SK-N-SH (cell line): ENCODE measurements around the gene LRRC32. TPM values are rescaled to one million over a fixed set of nuclear protein-coding genes. Genes with fewer than 3 reads are reported as not detected.
A peak's percentile ranks its signal among the peaks of the same experiment; 100 is the strongest.
"Not testable (repeated sequence)": the region's sequence is repeated elsewhere in the genome, so short reads cannot be mapped to it uniquely, and the experiment has no call there.

ENCODE experiments used
- CTCF ChIA-PET: fragments of 300-600, 350-600 bp; formaldehyde crosslinking; extraction: SDS; loops from one replicate; lab custom pipeline; 2021; lab: Yijun Ruan, JAX
- POLR2A ChIA-PET: fragments of 350-600 bp; sonication (Branson Sonifier 250); formaldehyde crosslinking; extraction: SDS; loops from one replicate; lab custom pipeline; 2020; ENCODE audit warnings: antibody characterized with exemption, inconsistent platforms; lab: Yijun Ruan, JAX
- DNase-seq: peaks from one replicate; pipeline ENCODE4 v3.0.0; 2012
- H2AFZ ChIP-seq: fragments of 200-600 bp; sonication (generic); 2 replicates; pipeline ENCODE4 v1.8.1; 2016; ENCODE audit warnings: antibody characterized with exemption, mild to moderate bottlenecking, low read depth
- H3F3A ChIP-seq: fragments of 200-600 bp; sonication (generic); replicated peaks from 2 replicates; pipeline ENCODE3; 2016; ENCODE audit warnings: antibody characterized with exemption, mild to moderate bottlenecking; ENCODE audit not compliant: insufficient read depth
- H3K27ac ChIP-seq, 2 experiments: fragments of 200-500 bp in 1 of 2; fragments of 200-600 bp in 1 of 2; sonication (Bioruptor generic) in 1 of 2; sonication (generic), shearing (Covaris generic) in 1 of 2; 2 replicates each; pipeline versions ENCODE4 v1.5.1 to v1.6.1; 2014 to 2016; ENCODE audit warnings: low read depth in 2 of 2, inconsistent platforms in 1 of 2, low read length in 1 of 2, mild to moderate bottlenecking in 1 of 2, mixed read lengths in 1 of 2
- H3K27me3 ChIP-seq: fragments of 200-600 bp; sonication (generic), shearing (Covaris generic); 2 replicates; pipeline ENCODE4 v1.6.1; 2016; ENCODE audit warnings: mixed run types; ENCODE audit not compliant: insufficient read depth
- H3K36me3 ChIP-seq, 2 experiments: fragments of 200-500 bp in 1 of 2; fragments of 200-600 bp in 1 of 2; sonication (Bioruptor generic) in 1 of 2; sonication (generic) in 1 of 2; replicated peaks in 1 of 2; 2 replicates each; pipeline versions ENCODE3 to v1.5.1; 2014 to 2016; ENCODE audit warnings: low read length in 1 of 2, mild to moderate bottlenecking in 1 of 2; ENCODE audit not compliant: insufficient read depth in 2 of 2, control insufficient read depth in 1 of 2
- H3K4me1 ChIP-seq, 2 experiments: fragments of 200-500 bp in 1 of 2; fragments of 200-600 bp in 1 of 2; sonication (Bioruptor generic) in 1 of 2; sonication (generic), shearing (Covaris generic) in 1 of 2; 2 replicates each; pipeline versions ENCODE4 v1.5.1 to v1.6.1; 2014 to 2016; ENCODE audit warnings: low read depth in 1 of 2, low read length in 1 of 2, mixed run types in 1 of 2; ENCODE audit not compliant: insufficient read depth in 2 of 2, control insufficient read depth in 1 of 2
- H3K4me2 ChIP-seq: fragments of 200-600 bp; sonication (generic), shearing (Covaris generic); 2 replicates; pipeline ENCODE4 v1.6.1; 2017; ENCODE audit warnings: mixed run types
- H3K4me3 ChIP-seq, 2 experiments: fragments of 200-500 bp in 1 of 2; fragments of 200-600 bp in 1 of 2; sonication (Bioruptor generic) in 1 of 2; sonication (generic), shearing (Covaris generic) in 1 of 2; 2 replicates each; pipeline versions ENCODE4 v1.5.1 to v1.8.1; 2014 to 2016; ENCODE audit warnings: low read depth in 2 of 2, inconsistent platforms in 1 of 2, low read length in 1 of 2, mild to moderate bottlenecking in 1 of 2, mixed read lengths in 1 of 2, moderate library complexity in 1 of 2
- H3K79me2 ChIP-seq: fragments of 200-600 bp; sonication (generic); 2 replicates; pipeline ENCODE4 v1.8.1; 2017; ENCODE audit warnings: mild to moderate bottlenecking; ENCODE audit not compliant: insufficient read depth
- H3K9ac ChIP-seq: fragments of 200-600 bp; sonication (generic); 2 replicates; pipeline ENCODE4 v1.6.1; 2017; ENCODE audit warnings: mixed run types
- H3K9me2 ChIP-seq: fragments of 200-600 bp; sonication (generic); 2 replicates; pipeline ENCODE4 v1.6.1; 2017; ENCODE audit warnings: mixed run types
- H3K9me3 ChIP-seq: fragments of 200-600 bp; sonication (generic); 2 replicates; pipeline ENCODE4 v1.6.1; 2017; ENCODE audit warnings: mixed run types, mild to moderate bottlenecking, moderate library complexity
- H4K20me1 ChIP-seq: fragments of 200-600 bp; sonication (generic); 2 replicates; pipeline ENCODE4 v1.6.1; 2017; ENCODE audit warnings: mild to moderate bottlenecking, mixed run types; ENCODE audit not compliant: insufficient read depth
- FOXJ3 ChIP-seq: sonication (generic); formaldehyde crosslinking; IDR thresholded peaks from 2 replicates; pipeline ENCODE4 v1.5.1; 2020; ENCODE audit warnings: mild to moderate bottlenecking, missing genetic modification reagents
- GATA2 ChIP-seq: sonication (generic); formaldehyde crosslinking; IDR thresholded peaks from 2 replicates; pipeline ENCODE4 v1.5.0; 2020; ENCODE audit warnings: mild to moderate bottlenecking, missing genetic modification reagents
- JUND ChIP-seq: IDR thresholded peaks from 2 replicates; pipeline ENCODE4 v1.4.0; 2012
- TCF12 ChIP-seq: IDR thresholded peaks from 2 replicates; pipeline ENCODE4 v1.4.0; 2012
- WGBS: methylation state at CpG from one replicate; pipeline ENCODE4 v1.1.6; 2017; ENCODE audit warnings: low lambda C conversion rate; 5-methylcytosine and 5-hydroxymethylcytosine counted together
- polyA plus RNA-seq, 3 experiments: library from polyadenylated mRNA; depleted of rRNA; stranded (reverse); fragments of >200 nt; gene quantifications; 2 replicates each; pipeline ENCODE4 v1.2.3, GENCODE V29; 2012

The LRRC32 gene
- polyA plus RNA-seq, 1 of the 3 experiments (the other 2 are of a cell fraction) = 0.43 TPM

DNA sequence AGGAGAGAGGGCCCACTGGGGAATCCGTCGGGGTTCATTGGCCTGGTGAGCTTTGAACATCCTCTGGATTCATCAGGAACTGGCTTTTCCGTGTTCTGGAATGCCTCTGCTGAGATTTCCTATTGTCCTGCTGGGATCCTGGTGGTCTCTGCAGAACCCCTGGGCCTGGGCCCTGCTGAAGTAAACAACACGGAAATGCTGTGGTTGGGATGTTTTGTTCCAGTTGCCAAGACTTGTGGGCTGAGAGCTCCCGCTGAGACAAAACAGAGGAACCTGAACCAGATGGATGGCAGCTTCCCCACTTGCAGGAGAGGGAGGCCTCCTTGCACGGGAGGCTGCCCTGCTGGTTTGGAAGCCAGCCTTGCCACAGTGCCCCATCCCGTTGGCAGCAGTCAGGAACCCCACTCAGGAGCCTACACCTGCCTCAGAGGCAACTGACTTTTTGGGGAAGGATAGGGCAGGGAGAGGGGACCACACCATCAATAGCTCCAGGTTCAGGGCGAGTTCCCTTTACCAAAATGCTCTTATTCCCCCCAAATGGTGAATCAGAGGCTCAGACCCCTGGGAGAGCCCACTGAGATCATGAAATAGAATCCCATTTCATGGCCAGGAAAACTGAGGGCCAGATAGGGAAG lies 60.7 kb downstream of the LRRC32 start:
- ChIA-PET CTCF (interaction anchor here (0.8 to 3.6 kb wide), 4 partner anchors 11 to 112 kb away, joined by 3 to 25 read pairs (median 4); no protein-coding TSS in a partner anchor), POLR2A (no interaction called here)
- H3K27me3 ChIP-seq = no peaks in the 10 kb centered on the region
- H2AFZ ChIP-seq = no peak overlapping the region
- H3K4me3 ChIP-seq = no peak overlapping the region
- H3K4me2 ChIP-seq = no peak overlapping the region
- H3K27ac ChIP-seq = peak overlapping the region in 1 of 2 experiments; percentile 84; a peak in 2 of 4 replicates
- H4K20me1 ChIP-seq = no peaks in the 10 kb centered on the region
- H3K9me2 ChIP-seq = no peaks in the 10 kb centered on the region
- no peaks in the 10 kb centered on the region for H3K79me2 ChIP-seq
- no peaks in the 10 kb centered on the region for H3K36me3 ChIP-seq
- H3F3A ChIP-seq = no peaks in the 10 kb centered on the region
- no peak overlapping the region for H3K9ac ChIP-seq
- no peaks in the 10 kb centered on the region for H3K9me3 ChIP-seq
- peak; percentile 5 for DNase-seq
- 66% methylated on average over 6 of the region's 8 CpGs for WGBS
- H3K4me1 ChIP-seq = peaks cover 0 to 49% of the 10 kb centered on the region in 2 experiments; a peak in 1 of 4 replicates
- TF ChIP-seq GATA2 (no peak), FOXJ3 (no peak), TCF12 (peak; percentile 26; the same call in 1 of the 2 replicates), JUND (no peak)

DNA sequence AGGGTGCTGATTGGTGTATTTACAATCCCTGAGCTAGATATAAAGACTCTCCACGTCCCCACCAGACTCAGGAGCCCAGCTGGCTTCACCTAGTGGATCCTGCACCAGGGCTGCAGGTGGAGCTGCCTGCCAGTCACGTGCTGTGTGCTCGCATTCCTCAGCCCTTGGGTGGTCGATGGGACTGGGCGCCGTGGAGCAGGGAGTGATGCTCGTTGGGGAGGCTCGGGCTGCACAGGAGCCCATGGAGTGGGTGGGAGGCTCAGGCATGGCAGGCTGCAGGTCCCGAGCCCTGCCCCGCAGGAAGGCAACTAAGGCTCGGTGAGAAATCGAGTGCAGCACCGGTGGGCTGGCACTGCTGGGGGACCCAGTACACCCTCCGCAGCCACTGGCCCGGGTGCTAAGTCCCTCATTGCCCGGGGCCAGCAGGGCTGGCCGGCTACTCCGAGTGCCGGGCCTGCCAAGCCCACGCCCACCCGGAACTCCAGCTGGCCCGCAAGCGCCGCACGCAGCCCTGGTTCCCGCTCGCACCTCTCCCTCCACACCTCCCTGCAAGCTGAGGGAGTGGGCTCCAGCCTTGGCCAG lies 61.6 kb downstream of the LRRC32 start:
- no CpG with 5 or more reads among the region's 27 CpGs for WGBS

DNA sequence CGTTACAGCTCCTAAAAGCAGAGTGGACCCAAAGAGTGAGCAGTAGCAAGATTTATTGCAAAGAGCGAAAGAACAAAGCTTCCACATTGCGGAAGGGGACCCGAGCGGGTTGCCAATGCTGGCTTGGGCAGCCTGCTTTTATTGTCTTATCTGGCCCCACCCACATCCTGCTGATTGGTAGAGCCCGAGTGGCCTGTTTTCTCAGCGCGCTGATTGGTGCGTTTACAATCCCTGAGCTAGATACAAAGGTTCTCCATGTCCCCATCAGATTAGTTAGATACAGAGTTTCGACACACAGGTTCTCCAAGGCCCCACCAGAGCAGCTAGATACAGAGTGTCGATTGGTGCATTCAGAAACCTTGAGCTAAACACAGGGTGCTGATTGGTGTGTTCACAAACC lies 62.3 kb downstream of the LRRC32 start:
- H3F3A ChIP-seq, H3K79me2 ChIP-seq, H3K9me3 ChIP-seq, H3K27me3 ChIP-seq, H3K9me2 ChIP-seq, H3K9ac ChIP-seq, POLR2A ChIA-PET, H3K27ac ChIP-seq, H3K36me3 ChIP-seq, H3K4me3 ChIP-seq, H2AFZ ChIP-seq, DNase-seq, H4K20me1 ChIP-seq, H3K4me2 ChIP-seq: not testable (repeated sequence)
- CTCF ChIA-PET = interaction anchor here (0.8 to 1.1 kb wide), 2 partner anchors 9 to 72 kb away, joined by 3 read pairs; no protein-coding TSS in a partner anchor
- 97% methylated on average over 11 of the region's 11 CpGs for WGBS
- H3K4me1 ChIP-seq = peaks cover 0 to 54% of the 10 kb centered on the region in 2 experiments; a peak in 1 of 4 replicates

More for the DNA sequence above, 61.6 kb downstream of the LRRC32 start:
- H3K4me3 ChIP-seq, H2AFZ ChIP-seq, H3K79me2 ChIP-seq, H3K27ac ChIP-seq, H3K4me2 ChIP-seq, H3K27me3 ChIP-seq, H4K20me1 ChIP-seq, H3K9me3 ChIP-seq, H3F3A ChIP-seq, POLR2A ChIA-PET, H3K36me3 ChIP-seq, H3K9ac ChIP-seq, DNase-seq, H3K9me2 ChIP-seq: not testable (repeated sequence)
- CTCF ChIA-PET = interaction anchor here (0.8 to 3.6 kb wide), 3 partner anchors 10 to 72 kb away, joined by 3 to 25 read pairs (median 3); no protein-coding TSS in a partner anchor
- peaks cover 0 to 49% of the 10 kb centered on the region in 2 experiments; a peak in 1 of 4 replicates for H3K4me1 ChIP-seq

Other genes starting within 250 kb of the LRRC32 start
- 11.1 and 12.6 TPM in 2 replicates for gene EMSY, start 225.7 kb downstream of the LRRC32 start, polyA plus RNA-seq (2012; rRNA removed)
- 18.3 and 20.7 TPM in 2 replicates for gene TSKU, start 112.6 kb upstream of the LRRC32 start, polyA plus RNA-seq (2012; rRNA removed)
- 5.4 and 6.3 TPM in 2 replicates for gene ACER3, start 190.2 kb upstream of the LRRC32 start, polyA plus RNA-seq (2012; rRNA removed)